Endothelial cell of hepatic sinusoid (primary cell): ENCODE data around the gene DPEP3.
"Not testable (repeated sequence)": the region's sequence is repeated elsewhere in the genome, so short reads cannot be mapped to it uniquely, and the experiment has no call there.

Experiments
- in situ Hi-C: cut with HindIII; loops from 2 replicates; pipeline ENCODE4 v1.10.0; 2017; ENCODE audit warnings: low sequenced_read_pairs

DPEP3 gene

GRCh38 chr16:67948015-67948414, 32.3 kb downstream of the DPEP3 start:
- in situ Hi-C loops = no loop called here

DNA sequence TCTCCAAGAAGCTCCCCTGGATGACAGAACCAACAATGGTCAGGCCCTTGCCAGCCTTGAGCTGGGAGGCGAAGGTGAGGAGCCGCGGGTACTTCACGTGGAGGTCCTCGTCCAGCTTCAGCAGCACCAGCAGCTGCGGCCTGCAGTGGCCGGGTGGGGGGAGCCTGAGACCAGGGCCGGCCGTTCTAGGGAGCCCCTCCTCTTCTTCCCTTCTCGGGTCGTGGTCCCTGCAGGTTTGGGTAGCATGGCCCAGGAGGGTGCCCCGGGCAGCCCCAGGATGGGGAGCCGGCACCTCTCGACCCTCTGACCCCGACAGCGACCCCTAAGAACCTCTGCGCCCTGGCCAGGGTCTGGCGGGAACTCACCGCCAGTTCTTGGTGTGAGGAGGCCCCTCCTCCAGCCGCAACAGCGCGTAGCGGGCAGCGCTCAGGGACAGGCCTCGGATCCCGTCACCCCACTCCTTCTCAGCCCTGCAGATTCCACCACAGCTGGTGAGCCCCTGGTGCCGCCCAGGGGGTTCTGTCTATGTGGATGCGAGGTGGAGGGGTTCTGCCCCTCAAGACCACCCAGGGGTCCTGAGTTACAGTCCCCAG, 33.2 kb downstream of the DPEP3 start:
- in situ Hi-C loops = no loop called here

GRCh38 chr16:67946128-67946569, 34.1 kb downstream of the DPEP3 start:
- in situ Hi-C loops = no loop called here

GRCh38 chr16:67945392-67945933, 34.8 kb downstream of the DPEP3 start:
- in situ Hi-C loops = no loop called here

GRCh38 chr16:67944690-67945391, 35.5 kb downstream of the DPEP3 start:
- in situ Hi-C loops = no loop called here

DNA sequence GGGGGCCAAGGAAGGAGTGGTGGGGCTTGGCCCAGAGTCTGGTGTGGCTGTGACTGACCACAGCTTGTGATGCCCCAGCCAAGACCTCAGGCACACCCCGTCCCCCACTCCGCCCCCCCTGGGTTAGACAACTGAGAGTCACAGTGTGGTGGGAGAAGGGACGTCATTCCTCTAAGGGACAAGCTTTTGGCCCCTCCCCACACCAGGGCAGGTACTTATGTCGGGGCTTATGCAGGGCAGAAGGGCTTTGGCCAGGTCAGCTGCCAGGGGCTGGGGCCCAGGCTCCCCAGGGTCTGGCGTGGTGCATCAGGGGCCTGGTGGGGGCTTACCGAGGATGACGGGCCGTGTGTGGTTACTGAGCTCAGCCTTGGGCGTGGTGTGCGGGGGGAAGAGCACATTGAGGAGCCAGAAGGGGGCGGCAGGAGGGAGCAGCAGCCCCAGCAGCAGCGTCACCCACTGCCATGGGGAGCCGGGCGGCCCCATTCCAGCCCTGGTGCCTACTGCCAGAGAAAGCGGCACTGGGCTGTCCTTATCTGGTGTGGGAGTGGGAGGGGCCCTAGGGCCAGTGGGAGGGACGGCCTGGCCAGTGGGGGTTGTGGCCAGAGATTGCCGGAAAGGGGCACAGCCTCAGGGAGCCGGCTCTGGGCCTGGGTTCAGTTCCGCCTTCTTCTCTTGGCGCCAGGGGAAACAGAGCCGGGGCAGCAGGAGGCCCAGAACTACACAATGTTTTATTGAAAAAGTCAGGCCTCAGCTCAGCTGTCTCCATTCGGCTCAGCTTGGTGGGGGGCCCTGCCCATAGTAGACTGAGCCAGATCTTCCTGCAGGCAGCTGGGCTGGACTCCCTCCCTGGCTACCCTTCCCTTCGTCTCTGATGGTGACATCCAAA, 36.4 kb downstream of the DPEP3 start, which contains the start of gene LCAT:
TSS of gene LCAT (minus strand) at position 502 of the 886 bp plus-strand sequence. CDS start at position 483, 19 bp downstream.
- in situ Hi-C loops = no loop called here

DNA sequence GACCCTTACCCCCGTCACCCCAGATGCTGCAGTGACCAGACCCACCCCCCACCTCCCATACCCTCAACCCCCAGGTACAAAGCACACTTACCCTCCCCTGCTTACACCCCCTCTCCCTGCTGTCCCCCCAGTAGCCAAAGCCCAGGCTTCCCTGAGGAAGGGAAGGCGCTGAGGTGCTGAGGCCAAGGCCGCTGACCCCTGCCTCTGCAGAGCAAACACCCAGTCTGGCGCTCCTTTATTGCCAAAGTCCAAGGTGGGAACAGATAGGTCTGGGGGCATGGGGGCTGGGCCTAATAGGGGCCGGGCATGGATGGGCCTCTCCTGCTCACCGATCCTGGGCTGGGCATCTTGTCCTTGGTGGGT, 37.1 kb downstream of the DPEP3 start:
- in situ Hi-C loops = no loop called here

DNA sequence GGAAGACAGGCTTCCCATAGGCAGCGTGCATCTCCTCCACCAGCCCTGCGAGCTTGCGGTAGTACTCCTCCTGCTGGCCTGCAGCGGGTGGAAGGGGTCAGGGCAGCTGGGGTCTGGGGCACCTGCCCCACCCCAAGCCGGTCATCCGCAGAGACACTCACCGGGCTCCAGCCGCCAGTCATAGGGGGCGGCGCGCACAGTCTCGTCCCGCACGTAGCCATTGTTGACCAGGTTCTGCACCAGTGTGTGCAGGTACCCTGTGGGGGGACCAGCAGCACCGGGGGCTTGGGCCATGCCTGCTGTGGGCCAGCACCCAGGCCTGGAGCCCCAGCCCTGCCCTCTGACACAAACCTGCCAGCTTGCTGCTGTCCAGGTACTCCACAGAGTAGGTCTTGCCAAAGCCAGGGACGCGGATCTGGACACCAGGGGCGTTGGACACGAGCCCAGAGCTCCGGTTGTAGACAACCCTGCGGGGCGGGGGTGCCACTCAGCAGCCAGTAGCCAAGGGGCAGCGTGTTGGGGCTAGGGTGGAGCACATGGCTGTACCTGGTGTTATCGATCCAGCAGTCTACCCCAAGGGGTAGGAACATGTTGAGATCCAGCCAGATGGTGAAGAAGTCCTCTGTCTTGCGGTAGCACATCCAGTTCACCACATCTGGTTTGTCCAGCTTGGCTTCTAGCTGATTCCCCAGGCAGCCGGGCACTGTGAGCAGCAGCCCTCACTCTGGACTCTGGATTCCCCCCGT, 37.6 kb downstream of the DPEP3 start:
- in situ Hi-C loops = no loop called here

GRCh38 chr16:67942200-67942509, 38.1 kb downstream of the DPEP3 start:
- in situ Hi-C loops = no loop called here

GRCh38 chr16:67941469-67942199, 38.7 kb downstream of the DPEP3 start:
- in situ Hi-C loops = no loop called here

- in situ Hi-C loops = no loop called here
Observed at GRCh38 chr16:67940446-67941089, 39.7 kb downstream of the DPEP3 start.

GRCh38 chr16:67939507-67940445, 40.5 kb downstream of the DPEP3 start:
- in situ Hi-C loops = no loop called here

DNA sequence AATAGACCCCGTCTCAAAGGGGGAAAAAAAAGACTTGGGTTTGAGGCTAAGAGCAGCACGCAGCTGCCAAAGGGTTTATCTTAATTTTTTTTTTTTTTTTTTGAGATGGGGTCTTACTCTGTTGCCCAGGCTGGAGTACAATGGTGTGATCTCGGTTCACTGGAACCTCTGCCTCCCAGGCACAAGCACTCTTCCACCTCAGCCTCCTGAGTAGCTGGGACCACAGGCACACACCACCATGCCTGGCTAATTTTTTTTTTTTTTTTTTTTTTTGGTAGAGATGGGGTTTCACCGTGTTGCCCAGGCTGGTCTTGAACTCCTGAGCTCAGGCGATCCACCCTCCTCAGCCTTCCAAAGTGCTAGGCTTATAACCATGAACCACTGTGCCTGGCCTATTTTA, 42.6 kb downstream of the DPEP3 start:
- in situ Hi-C loops = not testable (repeated sequence)

DNA sequence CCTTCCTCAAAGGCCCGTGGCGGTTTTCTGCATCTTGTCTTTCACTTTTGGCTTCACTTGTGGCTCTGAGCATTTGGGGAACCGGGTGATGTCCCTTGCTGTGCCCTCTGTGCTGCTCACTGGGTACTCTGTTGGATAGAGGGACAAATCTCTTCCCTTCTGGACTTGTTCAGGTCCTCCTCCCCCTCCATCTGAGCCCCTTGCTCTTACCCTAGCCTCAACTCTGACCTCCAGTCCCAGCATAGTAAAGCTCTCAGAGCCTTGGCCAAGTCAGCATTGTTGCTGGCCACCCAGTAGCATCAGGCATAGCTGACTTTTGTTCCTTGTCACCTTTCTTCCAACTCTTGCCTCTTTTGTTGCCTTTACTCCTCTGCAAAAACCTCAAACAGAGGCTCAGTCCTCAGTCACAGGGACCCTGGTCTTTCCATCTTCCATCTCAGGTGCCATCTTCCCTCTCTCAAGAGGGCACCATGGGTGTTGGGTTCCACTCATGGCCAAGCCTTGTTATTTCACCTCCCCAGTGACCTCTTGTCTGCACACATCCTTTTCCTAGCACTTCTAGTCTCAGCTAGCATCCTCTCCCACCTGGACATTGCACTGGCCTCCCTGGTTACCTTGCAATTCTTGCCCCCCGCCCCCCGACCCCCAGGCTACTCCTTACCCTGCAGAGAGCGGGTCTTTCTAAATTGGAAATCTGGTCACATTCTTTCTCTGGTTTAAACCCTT, 43.3 kb downstream of the DPEP3 start:
- in situ Hi-C loops = no loop called here

- in situ Hi-C loops = no loop called here
Observed at GRCh38 chr16:67936124-67936879, 44.0 kb downstream of the DPEP3 start, which contains the start of gene PSMB10. PSMB10 (minus strand) TSS chr16:67936850; CDS start chr16:67936749, 101 bp downstream.

GRCh38 chr16:67935402-67936123, 44.7 kb downstream of the DPEP3 start:
- in situ Hi-C loops = no loop called here

DNA sequence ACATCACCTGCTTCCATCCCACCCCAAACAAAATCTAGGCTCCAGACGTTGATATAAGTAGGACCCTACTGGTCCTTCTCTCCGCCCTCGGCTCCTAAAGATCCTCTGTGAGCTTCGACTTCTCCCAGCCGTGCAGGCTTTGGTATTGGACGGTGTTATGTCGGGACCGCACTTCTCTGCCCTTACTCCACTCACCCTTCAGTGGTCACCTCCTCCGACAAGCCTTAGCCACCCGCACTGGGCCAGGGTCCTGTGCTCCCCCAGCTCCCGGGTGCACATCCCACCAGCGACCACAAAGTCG, 45.2 kb downstream of the DPEP3 start:
- in situ Hi-C loops = no loop called here
